H1 (cell line): ENCODE measurements around the gene UNC5B. TPM values are rescaled to one million over a fixed set of nuclear protein-coding genes. Genes with fewer than 3 reads are reported as not detected.

ENCODE experiments used
- CTCF ChIA-PET: fragments of 300-600 bp; sonication (Branson Sonifier 250); formaldehyde crosslinking; loops from one replicate; lab custom pipeline; 2021; ENCODE audit not compliant: partially characterized antibody; lab: Charles Lee
- POLR2A ChIA-PET: fragments of 300-600 bp; sonication (Branson Sonifier 250); formaldehyde crosslinking; loops from one replicate; lab custom pipeline; 2021; ENCODE audit warnings: inconsistent platforms; ENCODE audit not compliant: partially characterized antibody; lab: Charles Lee
- DNase-seq, 2 experiments: peaks; one replicate each; pipeline versions ENCODE4 v3.0.0 to v3.0.0-alpha.2; 2010 to 2022; ENCODE audit warnings: low spot score in 2 of 2, low read depth in 1 of 2, mixed read lengths in 1 of 2
- FAIRE-seq: peaks from 2 replicates; lab custom pipeline; 2011; peaks lifted over from hg19 to GRCh38; lab: Jason Lieb, UNC
- H2AFZ ChIP-seq: 2 replicates; pipeline ENCODE4 v1.8.1; 2012; ENCODE audit warnings: low read length, inconsistent platforms
- H2AK5ac ChIP-seq: 2 replicates; pipeline ENCODE4 v1.6.1; 2013; ENCODE audit warnings: low read depth, low read length
- H2BK120ac ChIP-seq: replicated peaks from 2 replicates; pipeline ENCODE3; 2013; ENCODE audit warnings: low read depth, low read length, inconsistent platforms
- H2BK12ac ChIP-seq: 2 replicates; pipeline ENCODE4 v1.6.1; 2013; ENCODE audit warnings: low read depth, low read length
- H2BK15ac ChIP-seq: 2 replicates; pipeline ENCODE4 v1.6.1; 2013; ENCODE audit warnings: low read length
- H2BK20ac ChIP-seq: 2 replicates; pipeline ENCODE4 v1.6.1; 2013; ENCODE audit warnings: low read length
- H2BK5ac ChIP-seq: 2 replicates; pipeline ENCODE4 v1.6.1; 2013; ENCODE audit warnings: low read depth, low read length
- H3K14ac ChIP-seq: 2 replicates; pipeline ENCODE4 v1.6.1; 2013; ENCODE audit warnings: inconsistent platforms; ENCODE audit not compliant: insufficient read length
- H3K18ac ChIP-seq: 2 replicates; pipeline ENCODE4 v1.6.1; 2013; ENCODE audit warnings: low read length; ENCODE audit errors: extremely low read depth
- H3K23ac ChIP-seq: 2 replicates; pipeline ENCODE4 v1.6.1; 2013; ENCODE audit warnings: inconsistent platforms; ENCODE audit not compliant: insufficient read length
- H3K23me2 ChIP-seq: 2 replicates; pipeline ENCODE4 v1.6.1; 2013; ENCODE audit warnings: low read depth, low read length
- H3K27ac ChIP-seq: 2 replicates; pipeline ENCODE4 v1.6.1; 2011; ENCODE audit warnings: low read depth, low read length, inconsistent platforms
- H3K27me3 ChIP-seq, 4 experiments: replicated peaks in 1 of 4; 1 replicate in 1 of 4; 2 replicates in 3 of 4; pipeline versions ENCODE4 v1.6.1 to v1.8.1; 2011 to 2013; ENCODE audit warnings: low read length in 3 of 4, mild to moderate bottlenecking in 3 of 4, inconsistent platforms in 2 of 4, mixed read lengths in 2 of 4, moderate library complexity in 1 of 4; ENCODE audit not compliant: control insufficient read depth in 3 of 4, insufficient read depth in 3 of 4; ENCODE audit errors: extremely low read depth in 1 of 4
- H3K36me3 ChIP-seq, 4 experiments: 2 replicates each; pipeline versions ENCODE4 v1.6.1 to v1.8.1; 2011 to 2013; ENCODE audit warnings: mild to moderate bottlenecking in 4 of 4, low read length in 3 of 4, moderate library complexity in 2 of 4, control low read depth in 1 of 4, inconsistent platforms in 1 of 4; ENCODE audit not compliant: insufficient read depth in 4 of 4, control insufficient read depth in 2 of 4
- H3K4ac ChIP-seq: replicated peaks from 2 replicates; pipeline ENCODE3; 2013; ENCODE audit warnings: low read length, low read depth, mixed read lengths, inconsistent platforms; ENCODE audit not compliant: insufficient read length
- H3K4me1 ChIP-seq, 4 experiments: replicated peaks in 1 of 4; 1 replicate in 1 of 4; 2 replicates in 3 of 4; pipeline versions ENCODE4 v1.6.1 to v1.8.1; 2011 to 2013; ENCODE audit warnings: low read length in 3 of 4, inconsistent platforms in 2 of 4, mixed read lengths in 1 of 4; ENCODE audit not compliant: insufficient read depth in 4 of 4, control insufficient read depth in 3 of 4
- H3K4me2 ChIP-seq, 2 experiments: 2 replicates each; pipeline versions ENCODE4 v1.6.1 to v1.8.1; 2011 to 2013; ENCODE audit warnings: low read depth in 2 of 2, low read length in 2 of 2, control low read depth in 1 of 2, inconsistent platforms in 1 of 2, mild to moderate bottlenecking in 1 of 2; ENCODE audit not compliant: insufficient read depth in 1 of 2
- H3K4me3 ChIP-seq, 4 experiments: fragments of 200-600, 300-600 bp in 1 of 4; sonication (generic), shearing (Covaris generic), sonication (Bioruptor Twin) in 1 of 4; 2 replicates each; pipeline versions ENCODE4 v1.5.1 to v1.8.1; 2011 to 2016; ENCODE audit warnings: low read length in 4 of 4, low read depth in 3 of 4, control low read depth in 2 of 4, inconsistent platforms in 2 of 4, mild to moderate bottlenecking in 2 of 4, mixed read lengths in 1 of 4, moderate library complexity in 1 of 4; ENCODE audit not compliant: insufficient read depth in 2 of 4; ENCODE audit errors: extremely low read depth in 1 of 4
- H3K56ac ChIP-seq: replicated peaks from 2 replicates; pipeline ENCODE3; 2013; ENCODE audit warnings: low read depth, mild to moderate bottlenecking, mixed read lengths, low read length, inconsistent platforms; ENCODE audit not compliant: insufficient read length
- H3K79me1 ChIP-seq: 2 replicates; pipeline ENCODE4 v1.6.1; 2013; ENCODE audit warnings: low read depth, low read length, control low read depth
- H3K79me2 ChIP-seq, 2 experiments: 2 replicates each; pipeline versions ENCODE4 v1.6.1 to v1.8.1; 2012 to 2013; ENCODE audit warnings: low read length in 2 of 2, mild to moderate bottlenecking in 2 of 2, inconsistent platforms in 1 of 2; ENCODE audit not compliant: insufficient read depth in 2 of 2, control insufficient read depth in 1 of 2
- H3K9ac ChIP-seq, 4 experiments: replicated peaks in 1 of 4; 1 replicate in 1 of 4; 2 replicates in 3 of 4; pipeline versions ENCODE4 v1.6.1 to v1.8.1; 2011 to 2013; ENCODE audit warnings: low read depth in 3 of 4, low read length in 3 of 4, control low read depth in 2 of 4, mild to moderate bottlenecking in 2 of 4, moderate library complexity in 2 of 4, inconsistent platforms in 1 of 4; ENCODE audit errors: extremely low read depth in 1 of 4
- H3K9me3 ChIP-seq, 2 experiments: 2 replicates each; pipeline versions ENCODE4 v1.6.1 to v1.8.1; 2012 to 2013; ENCODE audit warnings: mild to moderate bottlenecking in 2 of 2, moderate library complexity in 2 of 2, control low read depth in 1 of 2, inconsistent platforms in 1 of 2, low read depth in 1 of 2, low read length in 1 of 2, mixed read lengths in 1 of 2; ENCODE audit not compliant: insufficient read depth in 2 of 2
- H4K20me1 ChIP-seq, 2 experiments: replicated peaks in 1 of 2; 2 replicates each; pipeline versions ENCODE3 to v1.8.1; 2011 to 2013; ENCODE audit warnings: inconsistent platforms in 2 of 2, low read length in 2 of 2, mild to moderate bottlenecking in 1 of 2; ENCODE audit not compliant: insufficient read depth in 2 of 2, control insufficient read depth in 1 of 2
- H4K5ac ChIP-seq: 2 replicates; pipeline ENCODE4 v1.6.1; 2013; ENCODE audit warnings: low read length, low read depth, mixed read lengths, inconsistent platforms; ENCODE audit not compliant: insufficient read length
- H4K8ac ChIP-seq: 2 replicates; pipeline ENCODE4 v1.8.0; 2013; ENCODE audit warnings: mild to moderate bottlenecking, moderate library complexity, low read length, inconsistent platforms; ENCODE audit not compliant: insufficient read depth; ENCODE audit errors: extremely low read depth
- H4K91ac ChIP-seq: replicated peaks from 2 replicates; pipeline ENCODE3; 2013; ENCODE audit warnings: low read length, mixed read lengths, inconsistent platforms; ENCODE audit not compliant: insufficient read length
- JUN ChIP-seq: IDR thresholded peaks from 2 replicates; pipeline ENCODE4 v1.6.1; 2011; ENCODE audit warnings: low read depth, mild to moderate bottlenecking, improper control_type of control experiment, low read length
- JUND ChIP-seq: IDR thresholded peaks from 2 replicates; pipeline ENCODE4 v1.6.1; 2011; ENCODE audit warnings: mild to moderate bottlenecking, improper control_type of control experiment, low read length
- POLR2A ChIP-seq, 2 experiments: IDR thresholded peaks; 1 replicate in 1 of 2; 2 replicates in 1 of 2; pipeline ENCODE4 v1.6.1; 2011; ENCODE audit warnings: low read depth in 2 of 2, low read length in 2 of 2, mild to moderate bottlenecking in 2 of 2; ENCODE audit errors: control extremely low read depth in 1 of 2
- RAD21 ChIP-seq, 2 experiments: IDR thresholded peaks in 1 of 2; conservative IDR thresholded peaks in 1 of 2; 2 replicates each; pipeline ENCODE4 v1.6.1; 2011; ENCODE audit warnings: low read depth in 2 of 2, low read length in 2 of 2, improper control_type of control experiment in 1 of 2, inconsistent platforms in 1 of 2, mild to moderate bottlenecking in 1 of 2, moderate library complexity in 1 of 2
- RNF2 ChIP-seq: fragments of 200-900, 300-1000 bp; sonication (generic); IDR thresholded peaks from 2 replicates; pipeline ENCODE4 v1.7.1; 2016; ENCODE audit warnings: borderline replicate concordance, low read depth, mild to moderate bottlenecking, antibody characterized with exemption, low read length; ENCODE audit not compliant: poor library complexity, severe bottlenecking; ENCODE audit errors: missing control alignments
- YY1 ChIP-seq: IDR thresholded peaks from 2 replicates; pipeline ENCODE4 v1.6.1; 2011; ENCODE audit warnings: low read depth, mild to moderate bottlenecking, low read length
- WGBS, 2 experiments: shearing (Covaris generic) in 1 of 2; methylation state at CpG; one replicate each; pipeline versions ENCODE4 v1.1.6 to v1.1.7; 2013 to 2015; ENCODE audit warnings: low lambda C conversion rate in 2 of 2, mixed read lengths in 2 of 2, inconsistent platforms in 1 of 2, low coverage in 1 of 2, missing lambda C conversion rate in 1 of 2; ENCODE audit not compliant: insufficient replicate concordance in 2 of 2, insufficient coverage in 1 of 2, insufficient read length in 1 of 2; ENCODE audit errors: extremely low coverage in 1 of 2, missing lambda C conversion rate in 1 of 2; 5-methylcytosine and 5-hydroxymethylcytosine counted together
- polyA plus RNA-seq, 7 experiments: library from polyadenylated mRNA; depleted of rRNA in 3 of 7; stranded (reverse) in 5 of 7; unstranded in 2 of 7; fragments of >200 nt in 5 of 7; fragments of 200-250 nt in 2 of 7; gene quantifications; 1 replicate in 5 of 7; 2 replicates in 1 of 7; 4 replicates in 1 of 7; pipeline versions ENCODE4 v1.2.1 to v1.2.3, GENCODE V29; 2011 to 2013; ENCODE audit warnings: missing spikeins in 2 of 7, mixed read lengths in 2 of 7
- total RNA-seq: library from RNA; stranded (reverse); fragmentation: NEBNext Ultra II Directional; extraction: Animal tissue kit (Norgen Biotek cat#: 25700); gene quantifications from 2 replicates; pipeline ENCODE4 v1.2.1, GENCODE V29; 2021
- TF ChIP-seq, protein P1 (sequence below), 3 experiments: IDR thresholded peaks; 1 replicate in 2 of 3; 2 replicates in 1 of 3; pipeline versions ENCODE4 v1.5.1 to v1.6.1; 2011; ENCODE audit warnings: low read length in 3 of 3, mild to moderate bottlenecking in 3 of 3, inconsistent platforms in 2 of 3, low read depth in 1 of 3, moderate library complexity in 1 of 3; ENCODE audit not compliant: insufficient read depth in 1 of 3; ENCODE audit errors: control extremely low read depth in 1 of 3

UNC5B gene
- total and polyA plus RNA-seq, 2 of the 8 experiments (the other 6 are each of a cell fraction or from before 2014, with no cell fraction given), result 27.9 to 31.8 TPM

GRCh38 chr10:71270301-71271220 is 58.2 kb downstream of the UNC5B start:
- no peaks in the 10 kb centered on the region; a peak in 1 of 8 replicates for H3K36me3 ChIP-seq
- TF ChIP-seq JUN (no peak), RNF2 (no peak), POLR2A (IDR thresholded peaks at IDR 0.05; ENCODE audit: control extremely low read depth in 1 of 2, low read depth in 2 of 2, low read length in 2 of 2) (no peak), RAD21 (IDR thresholded peaks at IDR 0.05 in 1 of 2, conservative IDR thresholded peaks at IDR 0.05 in 1 of 2; ENCODE audit: low read depth in 2 of 2, low read length in 2 of 2) (peak; percentile 49 to 66), JUND (peak; percentile 61; the same call in 1 of the 2 replicates), YY1 (0 out of 2 replicates have a peak, but pooled peaks have one; percentile 16)
- TF ChIP-seq, protein P1, sequence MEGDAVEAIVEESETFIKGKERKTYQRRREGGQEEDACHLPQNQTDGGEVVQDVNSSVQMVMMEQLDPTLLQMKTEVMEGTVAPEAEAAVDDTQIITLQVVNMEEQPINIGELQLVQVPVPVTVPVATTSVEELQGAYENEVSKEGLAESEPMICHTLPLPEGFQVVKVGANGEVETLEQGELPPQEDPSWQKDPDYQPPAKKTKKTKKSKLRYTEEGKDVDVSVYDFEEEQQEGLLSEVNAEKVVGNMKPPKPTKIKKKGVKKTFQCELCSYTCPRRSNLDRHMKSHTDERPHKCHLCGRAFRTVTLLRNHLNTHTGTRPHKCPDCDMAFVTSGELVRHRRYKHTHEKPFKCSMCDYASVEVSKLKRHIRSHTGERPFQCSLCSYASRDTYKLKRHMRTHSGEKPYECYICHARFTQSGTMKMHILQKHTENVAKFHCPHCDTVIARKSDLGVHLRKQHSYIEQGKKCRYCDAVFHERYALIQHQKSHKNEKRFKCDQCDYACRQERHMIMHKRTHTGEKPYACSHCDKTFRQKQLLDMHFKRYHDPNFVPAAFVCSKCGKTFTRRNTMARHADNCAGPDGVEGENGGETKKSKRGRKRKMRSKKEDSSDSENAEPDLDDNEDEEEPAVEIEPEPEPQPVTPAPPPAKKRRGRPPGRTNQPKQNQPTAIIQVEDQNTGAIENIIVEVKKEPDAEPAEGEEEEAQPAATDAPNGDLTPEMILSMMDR (IDR thresholded peaks at IDR 0.05; ENCODE audit: control extremely low read depth in 1 of 3, insufficient read depth in 1 of 3, low read depth in 1 of 3, low read length in 3 of 3), result peak; percentile 46 to 68 (median 66)
- H2BK120ac ChIP-seq, result peak overlapping the region; percentile 9
- peak overlapping the region; percentile 90 for H2BK20ac ChIP-seq
- H2AK5ac ChIP-seq, result peak overlapping the region; percentile 99; the same call in 1 of the 2 replicates
- H3K4me1 ChIP-seq, result peaks cover 5 to 41% (median 30%) of the 10 kb centered on the region in 4 experiments
- CTCF ChIA-PET, result interaction anchor here (0.6 to 11.1 kb wide), 37 partner anchors 7 to 377 kb away, joined by 3 to 175 read pairs (median 4); partner anchors contain the start of gene UNC5B
- H3K79me1 ChIP-seq, result peaks cover 17% of the 10 kb centered on the region
- no peak overlapping the region for H3K14ac ChIP-seq
- H3K23ac ChIP-seq, result no peak overlapping the region
- H4K20me1 ChIP-seq, result peaks cover 1 to 2% of the 10 kb centered on the region in 2 experiments
- H2AFZ ChIP-seq, result no peak overlapping the region
- peak overlapping the region; percentile 93 for H2BK5ac ChIP-seq
- H3K4me2 ChIP-seq, result peak overlapping the region; percentile 62 to 81
- H4K8ac ChIP-seq, result peak overlapping the region; percentile 64
- FAIRE-seq, result peak; percentile 73
- no peak overlapping the region for H3K56ac ChIP-seq
- H3K27me3 ChIP-seq, result no peaks in the 10 kb centered on the region
- peak overlapping the region; percentile 82 for H4K91ac ChIP-seq
- peak overlapping the region; percentile 90 for H3K18ac ChIP-seq
- 50% methylated on average over 9 of the region's 10 CpGs; no CpG with 5 or more reads in 1 of the 2 experiments for WGBS, 2 experiments
- POLR2A ChIA-PET, result interaction anchor here (0.6 to 6.8 kb wide), 8 partner anchors 8 to 281 kb away, joined by 3 to 45 read pairs (median 4); no protein-coding TSS in a partner anchor
- DNase-seq, result peak; percentile 47 to 75
- H2BK12ac ChIP-seq, result peak overlapping the region; percentile 97; the same call in 1 of the 2 replicates
- H3K27ac ChIP-seq, result no peak overlapping the region; the same call in 1 of the 2 replicates
- H3K4me3 ChIP-seq, result peak overlapping the region in 1 of 4 experiments; percentile 18; a peak in 1 of 8 replicates
- H3K23me2 ChIP-seq, result 0 out of 2 replicates have a peak, but pooled peaks cover 2% of the 10 kb centered on the region
- H2BK15ac ChIP-seq, result peak overlapping the region; percentile 98
- H3K9ac ChIP-seq, result no peak overlapping the region
- no peaks in the 10 kb centered on the region for H3K9me3 ChIP-seq
- H3K4ac ChIP-seq, result peak overlapping the region; percentile 30
- H3K79me2 ChIP-seq, result peaks cover 0 to 28% of the 10 kb centered on the region in 2 experiments; a peak in 2 of 4 replicates
- H4K5ac ChIP-seq, result peak overlapping the region; percentile 11
